SJSA1 (cell line): ENCODE results near the gene PPIH. TPM values are rescaled to one million over a fixed set of nuclear protein-coding genes. Genes with fewer than 3 reads are reported as not detected.
"Not testable (repeated sequence)": the region's sequence is repeated elsewhere in the genome, so short reads cannot be mapped to it uniquely, and the experiment has no call there.

Source experiments
- DNase-seq, 2 experiments: peaks; one replicate each; pipeline ENCODE4 v3.0.0-alpha.2; 2015 to 2020; ENCODE audit warnings: low spot score in 2 of 2, low read depth in 1 of 2
- H3K27ac ChIP-seq: fragments of 250-450 bp; sonication (Bioruptor Pico); 2 replicates; pipeline ENCODE4 v1.5.1; 2020; ENCODE audit warnings: mild to moderate bottlenecking, moderate library complexity
- H3K27me3 ChIP-seq: fragments of 250-450 bp; sonication (Bioruptor Pico); replicated peaks from 2 replicates; pipeline ENCODE4 v1.5.1; 2020; ENCODE audit warnings: mild to moderate bottlenecking, moderate library complexity
- H3K36me3 ChIP-seq: fragments of 250-450 bp; sonication (Bioruptor Pico); 2 replicates; pipeline ENCODE4 v1.5.1; 2020; ENCODE audit warnings: mild to moderate bottlenecking
- H3K4me1 ChIP-seq: fragments of 250-450 bp; sonication (Bioruptor Pico); replicated peaks from 2 replicates; pipeline ENCODE4 v1.6.1; 2021; ENCODE audit warnings: mild to moderate bottlenecking
- H3K4me3 ChIP-seq: fragments of 250-450 bp; sonication (Bioruptor Pico); 2 replicates; pipeline ENCODE4 v1.5.1; 2020; ENCODE audit warnings: mild to moderate bottlenecking
- H3K9me3 ChIP-seq: fragments of 250-450 bp; sonication (Bioruptor Pico); replicated peaks from 2 replicates; pipeline ENCODE4 v1.5.1; 2020; ENCODE audit warnings: mild to moderate bottlenecking
- total RNA-seq: library from RNA; depleted of rRNA; stranded (reverse); fragments of >200 nt; shearing (Covaris generic); gene quantifications from 2 replicates; pipeline ENCODE4 v1.2.3, GENCODE V29; 2014

Gene PPIH
- total RNA-seq, 1 experiment from 2014 or later: 68.4 TPM

GRCh38 chr1:42691157-42691498, 32.9 kb downstream of the PPIH start:
- H3K27ac ChIP-seq: no peak overlapping the region
- H3K4me1 ChIP-seq: no peaks in the 10 kb centered on the region
- H3K36me3 ChIP-seq: peaks cover 88% of the 10 kb centered on the region
- DNase-seq: no peak
- H3K27me3 ChIP-seq: no peaks in the 10 kb centered on the region
- no peak overlapping the region for H3K4me3 ChIP-seq
- no peaks in the 10 kb centered on the region for H3K9me3 ChIP-seq

GRCh38 chr1:42692461-42692860, 34.2 kb downstream of the PPIH start:
- DNase-seq: no peak
- Histone ChIP-seq H3K27me3 (no peaks in the 10 kb centered on the region), H3K4me3 (no peak overlapping the region), H3K27ac (no peak overlapping the region), H3K9me3 (no peaks in the 10 kb centered on the region), H3K4me1 (no peaks in the 10 kb centered on the region), H3K36me3 (peaks cover 88% of the 10 kb centered on the region)

- H3K27me3 ChIP-seq: no peaks in the 10 kb centered on the region
- no peaks in the 10 kb centered on the region for H3K4me1 ChIP-seq
- H3K27ac ChIP-seq: no peak overlapping the region
- no peak for DNase-seq
- H3K9me3 ChIP-seq: no peaks in the 10 kb centered on the region
- H3K36me3 ChIP-seq: peaks cover 88% of the 10 kb centered on the region
- H3K4me3 ChIP-seq: no peak overlapping the region
Observed at GRCh38 chr1:42692911-42693310, 34.7 kb downstream of the PPIH start.

GRCh38 chr1:42698081-42698813, 40.0 kb downstream of the PPIH start:
- Histone ChIP-seq H3K27me3 (no peaks in the 10 kb centered on the region), H3K36me3 (peaks cover 100% of the 10 kb centered on the region), H3K27ac (no peak overlapping the region), H3K9me3 (no peaks in the 10 kb centered on the region), H3K4me1 (no peaks in the 10 kb centered on the region), H3K4me3 (no peak overlapping the region)
- DNase-seq: no peak

- Histone ChIP-seq H3K4me1 (no peaks in the 10 kb centered on the region), H3K36me3 (peaks cover 100% of the 10 kb centered on the region), H3K4me3 (no peak overlapping the region), H3K27me3 (no peaks in the 10 kb centered on the region), H3K9me3 (no peaks in the 10 kb centered on the region), H3K27ac (no peak overlapping the region)
- no peak for DNase-seq
Observed at GRCh38 chr1:42700006-42700405, 41.8 kb downstream of the PPIH start.

GRCh38 chr1:42703888-42704464, 45.8 kb downstream of the PPIH start:
- Histone ChIP-seq H3K36me3 (peaks cover 84% of the 10 kb centered on the region), H3K9me3 (no peaks in the 10 kb centered on the region; the same call in 1 of the 2 replicates), H3K4me3 (no peak overlapping the region), H3K27ac (no peak overlapping the region), H3K27me3 (no peaks in the 10 kb centered on the region), H3K4me1 (no peaks in the 10 kb centered on the region)
- no peak for DNase-seq

GRCh38 chr1:42712808-42713207, 54.6 kb downstream of the PPIH start:
- not testable (repeated sequence) for DNase-seq
- peaks cover 31% of the 10 kb centered on the region for H3K36me3 ChIP-seq

GRCh38 chr1:42713293-42713692, 55.1 kb downstream of the PPIH start:
- 0 out of 2 replicates have a peak, but pooled peaks cover 3% of the 10 kb centered on the region for H3K9me3 ChIP-seq
- peaks cover 31% of the 10 kb centered on the region for H3K36me3 ChIP-seq
- H3K4me1 ChIP-seq: no peaks in the 10 kb centered on the region
- no peak for DNase-seq
- no peak overlapping the region for H3K27ac ChIP-seq
- H3K4me3 ChIP-seq: no peak overlapping the region
- H3K27me3 ChIP-seq: no peaks in the 10 kb centered on the region

More at GRCh38 chr1:42712808-42713207, 54.6 kb downstream of the PPIH start:
- H3K27ac ChIP-seq, H3K4me1 ChIP-seq, H3K9me3 ChIP-seq, H3K27me3 ChIP-seq, H3K4me3 ChIP-seq: not testable (repeated sequence)

GRCh38 chr1:42714441-42714840, 56.2 kb downstream of the PPIH start:
- H3K9me3 ChIP-seq, DNase-seq, H3K4me1 ChIP-seq, H3K27ac ChIP-seq, H3K4me3 ChIP-seq, H3K27me3 ChIP-seq: not testable (repeated sequence)
- peaks cover 29% of the 10 kb centered on the region for H3K36me3 ChIP-seq

- Histone ChIP-seq H3K36me3 (no peaks in the 10 kb centered on the region), H3K4me3 (no peak overlapping the region), H3K9me3 (no peaks in the 10 kb centered on the region), H3K27ac (no peak overlapping the region), H3K4me1 (no peaks in the 10 kb centered on the region), H3K27me3 (no peaks in the 10 kb centered on the region)
- no peak for DNase-seq
Observed at GRCh38 chr1:42720868-42721267, 62.6 kb downstream of the PPIH start.

- Histone ChIP-seq H3K9me3 (no peaks in the 10 kb centered on the region), H3K4me3 (no peak overlapping the region), H3K27ac (no peak overlapping the region), H3K27me3 (no peaks in the 10 kb centered on the region), H3K4me1 (no peaks in the 10 kb centered on the region), H3K36me3 (no peaks in the 10 kb centered on the region)
- no peak for DNase-seq
Observed at GRCh38 chr1:42721926-42722325, 63.7 kb downstream of the PPIH start.

- not testable (repeated sequence) for DNase-seq, H3K4me3 ChIP-seq, H3K9me3 ChIP-seq, H3K27ac ChIP-seq, H3K4me1 ChIP-seq, H3K27me3 ChIP-seq, H3K36me3 ChIP-seq
Observed at GRCh38 chr1:42722403-42722802, 64.2 kb downstream of the PPIH start.

GRCh38 chr1:42723511-42723910, 65.3 kb downstream of the PPIH start:
- DNase-seq: no peak
- H3K4me3 ChIP-seq: no peak overlapping the region
- H3K27me3 ChIP-seq: no peaks in the 10 kb centered on the region

GRCh38 chr1:42725820-42726219, 67.6 kb downstream of the PPIH start:
- not testable (repeated sequence) for H3K27ac ChIP-seq, DNase-seq, H3K27me3 ChIP-seq, H3K4me1 ChIP-seq, H3K9me3 ChIP-seq, H3K4me3 ChIP-seq, H3K36me3 ChIP-seq

More at GRCh38 chr1:42723511-42723910, 65.3 kb downstream of the PPIH start:
- Histone ChIP-seq H3K4me1 (no peaks in the 10 kb centered on the region), H3K27ac (no peak overlapping the region), H3K9me3 (no peaks in the 10 kb centered on the region), H3K36me3 (no peaks in the 10 kb centered on the region)
